Immature natural killer cell (primary cell): ENCODE measurements around the gene MUSTN1. TPM values are rescaled to one million over a fixed set of nuclear protein-coding genes. Genes with fewer than 3 reads are reported as not detected.

ENCODE experiments used
- DNase-seq, 3 donors: peaks; one replicate each; pipeline ENCODE4 v3.0.0; 2022; ENCODE audit warnings: mixed read lengths in 1 of 3
- H3K27ac Mint-ChIP-seq, 6 donors: one replicate each; pipeline ENCODE4 v1.8.0; 2020; ENCODE audit warnings: mixed read lengths in 6 of 6, mild to moderate bottlenecking in 5 of 6, inconsistent platforms in 4 of 6, moderate library complexity in 3 of 6
- H3K27me3 Mint-ChIP-seq, 3 donors: one replicate each; pipeline ENCODE4 v1.8.0; 2020 to 2021; ENCODE audit warnings: low read depth in 3 of 3, mild to moderate bottlenecking in 3 of 3, mixed read lengths in 3 of 3, moderate library complexity in 3 of 3, inconsistent platforms in 1 of 3
- H3K36me3 Mint-ChIP-seq, 3 donors: one replicate each; pipeline ENCODE4 v1.8.0; 2020; ENCODE audit warnings: mixed read lengths in 3 of 3, inconsistent platforms in 2 of 3, mild to moderate bottlenecking in 2 of 3
- H3K4me1 Mint-ChIP-seq, 2 donors: one replicate each; pipeline ENCODE4 v1.8.0; 2020; ENCODE audit warnings: inconsistent platforms in 2 of 2, mild to moderate bottlenecking in 2 of 2, mixed read lengths in 2 of 2, moderate library complexity in 1 of 2
- H3K4me3 Mint-ChIP-seq, 5 donors: one replicate each; pipeline ENCODE4 v1.8.0; 2020; ENCODE audit warnings: mild to moderate bottlenecking in 5 of 5, mixed read lengths in 5 of 5, inconsistent platforms in 3 of 5, moderate library complexity in 3 of 5
- H3K9me3 Mint-ChIP-seq, 6 donors: one replicate each; pipeline ENCODE4 v1.8.0; 2020; ENCODE audit warnings: mild to moderate bottlenecking in 6 of 6, mixed read lengths in 6 of 6, inconsistent platforms in 4 of 6, moderate library complexity in 3 of 6
- polyA plus RNA-seq, 3 donors: library from polyadenylated mRNA; unstranded; fragments of 300-500 nt; fragmentation: Illumina TruSeq; gene quantifications; one replicate each; pipeline ENCODE4 v1.2.3, GENCODE V29; 2021

MUSTN1 gene
- not detected for polyA plus RNA-seq

GRCh38 chr3:52834871-52835501 is at the start of gene MUSTN1:
MUSTN1 (minus strand) TSS chr3:52835019; CDS start chr3:52834948, 71 bp downstream.
- H3K36me3 Mint-ChIP-seq: peaks cover 0 to 5% (median under 1%) of the 10 kb centered on the region in 3 donors
- DNase-seq: no peak
- H3K27me3 Mint-ChIP-seq: peaks cover 0 to 7% (median 4%) of the 10 kb centered on the region in 3 donors
- H3K27ac Mint-ChIP-seq: peak within 1 kb of the TSS in 1 of 6 donors; percentile 23
- H3K9me3 Mint-ChIP-seq: no peaks in the 10 kb centered on the region
- H3K4me3 Mint-ChIP-seq: no peak within 1 kb of the TSS
- H3K4me1 Mint-ChIP-seq: peaks cover 38 to 46% of the 10 kb centered on the region in 2 donors

- H3K4me1 Mint-ChIP-seq: peaks cover 3 to 17% of the 10 kb centered on the region in 2 donors
These were observed 47.6 kb upstream of the MUSTN1 start for GRCh38 chr3:52882377-52882776.

DNA sequence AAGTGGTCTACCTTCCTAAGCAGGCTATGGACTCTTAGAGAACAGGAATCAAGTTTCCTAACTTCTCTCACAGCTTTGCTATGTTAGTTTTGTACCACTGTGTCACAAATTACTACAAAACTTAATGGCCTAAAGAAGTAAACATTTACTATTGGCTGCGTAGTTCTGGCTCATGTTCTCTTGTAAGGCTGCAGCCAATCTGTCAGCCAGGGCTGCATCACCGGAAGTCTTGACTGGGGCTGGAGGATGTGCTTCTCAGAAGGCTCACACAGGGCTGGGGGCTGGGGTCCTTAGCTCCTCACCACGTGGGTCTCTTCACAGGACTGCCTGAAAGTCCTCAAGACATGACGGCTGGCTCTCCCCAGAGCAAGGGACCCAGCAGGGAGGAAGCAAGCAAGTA is 47.1 kb upstream of the MUSTN1 start:
- Mint-ChIP-seq H3K9me3 (no peaks in the 10 kb centered on the region), H3K27me3 (peaks cover 0 to 3% (median 2%) of the 10 kb centered on the region in 3 donors), H3K4me3 (no peak overlapping the region), H3K4me1 (peaks cover 3 to 17% of the 10 kb centered on the region in 2 donors), H3K27ac (no peak overlapping the region), H3K36me3 (peaks cover 6 to 23% (median 12%) of the 10 kb centered on the region in 3 donors)
- no peak for DNase-seq

More at GRCh38 chr3:52882377-52882776, 47.6 kb upstream of the MUSTN1 start:
- no peak overlapping the region for H3K4me3 Mint-ChIP-seq
- H3K27ac Mint-ChIP-seq: no peak overlapping the region
- DNase-seq: no peak
- H3K36me3 Mint-ChIP-seq: peaks cover 6 to 23% (median 12%) of the 10 kb centered on the region in 3 donors
- H3K27me3 Mint-ChIP-seq: peaks cover 0 to 3% (median 2%) of the 10 kb centered on the region in 3 donors
- no peaks in the 10 kb centered on the region for H3K9me3 Mint-ChIP-seq

- Mint-ChIP-seq H3K36me3 (peaks cover 6 to 16% (median 8%) of the 10 kb centered on the region in 3 donors), H3K27ac (no peak overlapping the region), H3K4me1 (peaks cover 13 to 29% of the 10 kb centered on the region in 2 donors), H3K27me3 (peaks cover 0 to 3% (median 0%) of the 10 kb centered on the region in 3 donors), H3K9me3 (no peaks in the 10 kb centered on the region), H3K4me3 (no peak overlapping the region)
- DNase-seq: no peak
These were observed 45.7 kb upstream of the MUSTN1 start for GRCh38 chr3:52880474-52880873.

DNA sequence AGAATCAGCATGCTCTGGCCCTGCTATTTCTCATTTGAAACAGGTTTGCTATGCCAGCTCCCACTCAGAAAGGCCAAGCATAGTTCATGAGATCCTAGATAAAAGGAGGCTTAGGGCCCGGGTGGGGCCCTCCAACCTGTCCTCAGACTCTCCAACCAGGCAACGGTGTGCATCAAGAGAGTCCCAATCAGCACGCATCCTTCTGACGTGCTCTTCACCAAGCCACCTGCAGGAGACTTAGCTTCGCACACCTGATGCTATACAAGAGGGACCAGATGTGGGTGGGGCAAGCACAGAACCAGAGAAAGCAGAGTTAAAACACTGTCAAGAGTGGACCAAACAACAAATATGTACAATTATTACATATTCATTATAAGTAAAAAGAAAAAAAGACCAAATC is 45.2 kb upstream of the MUSTN1 start:
- peaks cover 0 to 3% (median 3%) of the 10 kb centered on the region in 3 donors for H3K27me3 Mint-ChIP-seq
- DNase-seq: no peak
- H3K9me3 Mint-ChIP-seq: no peaks in the 10 kb centered on the region
- H3K27ac Mint-ChIP-seq: no peak overlapping the region
- H3K4me1 Mint-ChIP-seq: peaks cover 17 to 34% of the 10 kb centered on the region in 2 donors
- peaks cover 4 to 11% (median 8%) of the 10 kb centered on the region in 3 donors for H3K36me3 Mint-ChIP-seq
- no peak overlapping the region for H3K4me3 Mint-ChIP-seq

- no peak for DNase-seq
- Mint-ChIP-seq H3K4me1 (peaks cover 22 to 38% of the 10 kb centered on the region in 2 donors), H3K27me3 (peaks cover 0 to 3% (median 3%) of the 10 kb centered on the region in 3 donors), H3K4me3 (no peak overlapping the region), H3K36me3 (peaks cover 0 to 8% (median 7%) of the 10 kb centered on the region in 3 donors), H3K9me3 (no peaks in the 10 kb centered on the region), H3K27ac (peak overlapping the region in 1 of 6 donors; percentile 2)
These were observed 44.8 kb upstream of the MUSTN1 start for GRCh38 chr3:52879581-52879980.

DNA sequence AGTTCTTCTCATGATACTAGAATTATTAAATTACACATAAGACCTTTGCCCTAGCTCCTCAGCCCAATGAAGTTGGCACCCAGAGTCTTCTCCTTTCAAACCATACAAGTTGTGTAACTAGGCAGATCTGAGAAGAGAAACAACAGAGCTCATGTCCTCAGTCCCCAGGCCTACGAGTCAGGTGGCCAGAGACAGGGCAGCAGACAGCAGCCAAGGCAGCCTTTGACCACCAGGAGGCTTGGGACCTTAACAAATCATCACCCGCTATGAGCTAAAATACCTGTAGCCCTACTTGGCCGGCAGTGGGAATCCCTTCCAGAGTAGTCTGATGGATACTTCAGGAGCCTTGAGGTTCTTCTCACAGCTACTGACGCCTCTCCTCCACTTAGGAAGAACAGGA is 44.3 kb upstream of the MUSTN1 start:
- Mint-ChIP-seq H3K4me3 (no peak overlapping the region), H3K27ac (peak overlapping the region in 1 of 6 donors; percentile 2), H3K4me1 (peaks cover 27 to 43% of the 10 kb centered on the region in 2 donors), H3K27me3 (peaks cover 0 to 3% (median 3%) of the 10 kb centered on the region in 3 donors), H3K36me3 (peaks cover 0 to 8% (median 7%) of the 10 kb centered on the region in 3 donors), H3K9me3 (no peaks in the 10 kb centered on the region)
- DNase-seq: no peak

- peaks cover 0 to 3% (median 2%) of the 10 kb centered on the region in 3 donors for H3K27me3 Mint-ChIP-seq
- no peak overlapping the region for H3K27ac Mint-ChIP-seq
- no peaks in the 10 kb centered on the region for H3K9me3 Mint-ChIP-seq
- peaks cover 36 to 50% of the 10 kb centered on the region in 2 donors for H3K4me1 Mint-ChIP-seq
- H3K36me3 Mint-ChIP-seq: peaks cover 0 to 8% (median 7%) of the 10 kb centered on the region in 3 donors
- H3K4me3 Mint-ChIP-seq: no peak overlapping the region
- no peak for DNase-seq
These were observed 42.3 kb upstream of the MUSTN1 start for GRCh38 chr3:52877085-52877484.

- H3K27ac Mint-ChIP-seq: peak overlapping the region in 4 of 6 donors; percentile 14 to 76 (median 62)
- H3K9me3 Mint-ChIP-seq: no peaks in the 10 kb centered on the region
- peaks cover 42 to 60% of the 10 kb centered on the region in 2 donors for H3K4me1 Mint-ChIP-seq
- H3K36me3 Mint-ChIP-seq: peaks cover 0 to 7% (median 4%) of the 10 kb centered on the region in 3 donors
- no peak for DNase-seq
- H3K27me3 Mint-ChIP-seq: peaks cover 0 to 3% (median 0%) of the 10 kb centered on the region in 3 donors
- H3K4me3 Mint-ChIP-seq: peak overlapping the region; percentile 1 to 66 (median 49)
These were observed 40.2 kb upstream of the MUSTN1 start for GRCh38 chr3:52874864-52875587.

- peak overlapping the region; percentile 1 to 62 (median 47) for H3K4me3 Mint-ChIP-seq
- H3K27ac Mint-ChIP-seq: peak overlapping the region in 3 of 6 donors; percentile 14 to 53 (median 24)
- peaks cover 0 to 6% (median 3%) of the 10 kb centered on the region in 3 donors for H3K36me3 Mint-ChIP-seq
- no peak for DNase-seq
- H3K27me3 Mint-ChIP-seq: peaks cover 0 to 3% (median 1%) of the 10 kb centered on the region in 3 donors
- peaks cover 46 to 67% of the 10 kb centered on the region in 2 donors for H3K4me1 Mint-ChIP-seq
- H3K9me3 Mint-ChIP-seq: no peaks in the 10 kb centered on the region
These were observed 39.4 kb upstream of the MUSTN1 start for GRCh38 chr3:52874160-52874701.

GRCh38 chr3:52873433-52874159 is 38.8 kb upstream of the MUSTN1 start:
- Mint-ChIP-seq H3K27me3 (peaks cover 0 to 3% (median 1%) of the 10 kb centered on the region in 3 donors), H3K27ac (peak overlapping the region in 1 of 6 donors; percentile 17), H3K9me3 (no peaks in the 10 kb centered on the region), H3K36me3 (no peaks in the 10 kb centered on the region), H3K4me3 (no peak overlapping the region), H3K4me1 (peaks cover 46 to 62% of the 10 kb centered on the region in 2 donors)
- no peak for DNase-seq

- H3K9me3 Mint-ChIP-seq: no peaks in the 10 kb centered on the region
- peaks cover 46 to 61% of the 10 kb centered on the region in 2 donors for H3K4me1 Mint-ChIP-seq
- H3K27me3 Mint-ChIP-seq: peaks cover 0 to 3% (median 1%) of the 10 kb centered on the region in 3 donors
- H3K27ac Mint-ChIP-seq: no peak overlapping the region
- no peak for DNase-seq
- no peak overlapping the region for H3K4me3 Mint-ChIP-seq
- no peaks in the 10 kb centered on the region for H3K36me3 Mint-ChIP-seq
These were observed 37.4 kb upstream of the MUSTN1 start for GRCh38 chr3:52872245-52872644.

GRCh38 chr3:52871761-52872160 is 36.9 kb upstream of the MUSTN1 start:
- Mint-ChIP-seq H3K27me3 (peaks cover 0 to 3% (median 1%) of the 10 kb centered on the region in 3 donors), H3K4me1 (peaks cover 46 to 61% of the 10 kb centered on the region in 2 donors), H3K27ac (peak overlapping the region in 1 of 6 donors; percentile 18), H3K36me3 (no peaks in the 10 kb centered on the region), H3K9me3 (no peaks in the 10 kb centered on the region), H3K4me3 (no peak overlapping the region)
- DNase-seq: no peak
